Stimulated activated naive B cell treated with anti-CD40 and anti-IgM and Interleukin-4, amounts not matched to agents 10 μg/mL and 1 μg/mL and 100 μg/mL, for 72 hours (primary cell): ENCODE data around the gene INTS12.
"Not testable (repeated sequence)": the region's sequence is repeated elsewhere in the genome, so short reads cannot be mapped to it uniquely, and the experiment has no call there.

ENCODE experiments used
- ATAC-seq, 2 donors: fragments of 150-1000 bp; cut with Tn5 transposase; replicated peaks; 2 replicates each; pipeline ENCODE4 v1.10.0; 2021; ENCODE audit warnings: moderate library complexity in 1 of 2
- DNase-seq: peaks from one replicate; pipeline ENCODE4 v3.0.0; 2021
- H3K27ac Mint-ChIP-seq: one replicate; pipeline ENCODE4 v1.8.0; 2022; ENCODE audit warnings: mild to moderate bottlenecking, mixed read lengths
- H3K27me3 Mint-ChIP-seq, 2 donors: one replicate each; pipeline ENCODE4 v1.8.0; 2022; ENCODE audit warnings: mixed read lengths in 2 of 2
- H3K36me3 Mint-ChIP-seq, 2 donors: one replicate each; pipeline ENCODE4 v1.8.0; 2022; ENCODE audit warnings: mixed read lengths in 2 of 2, mild to moderate bottlenecking in 1 of 2
- H3K4me1 Mint-ChIP-seq, 2 donors: one replicate each; pipeline ENCODE4 v1.8.0; 2022; ENCODE audit warnings: mixed read lengths in 2 of 2, mild to moderate bottlenecking in 1 of 2
- H3K4me3 Mint-ChIP-seq, 2 donors: one replicate each; pipeline ENCODE4 v1.8.0; 2022; ENCODE audit warnings: mild to moderate bottlenecking in 2 of 2, mixed read lengths in 2 of 2, moderate library complexity in 1 of 2
- H3K9me3 Mint-ChIP-seq, 2 donors: one replicate each; pipeline ENCODE4 v1.8.0; 2022; ENCODE audit warnings: mixed read lengths in 2 of 2, mild to moderate bottlenecking in 1 of 2

INTS12 gene

DNA sequence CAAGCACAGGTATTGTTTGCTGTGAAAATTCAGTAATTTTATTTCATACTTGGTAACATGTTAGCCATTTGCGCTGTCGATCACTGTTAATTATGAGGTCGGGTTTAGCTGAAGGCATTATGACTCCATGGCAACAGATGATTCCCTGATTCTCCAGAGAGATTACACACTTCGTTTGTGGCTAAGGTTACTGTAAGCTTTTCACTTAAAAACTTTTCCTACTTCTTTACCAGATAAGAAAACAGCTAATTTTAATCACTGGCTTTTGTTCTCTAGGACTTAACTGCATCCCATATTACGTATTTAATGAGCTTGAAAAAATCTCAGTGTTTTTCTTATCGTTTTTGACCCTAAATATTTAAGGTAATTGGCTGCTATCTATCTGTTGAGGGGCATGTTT lies 2.2 kb upstream of the INTS12 start:
- ATAC-seq (no peak), DNase-seq (no peak)
- Mint-ChIP-seq H3K27me3 (no peaks in the 10 kb centered on the region), H3K27ac (no peak overlapping the region), H3K36me3 (peaks cover 3 to 8% of the 10 kb centered on the region in 2 donors), H3K4me1 (peaks cover 21 to 32% of the 10 kb centered on the region in 2 donors), H3K4me3 (no peak overlapping the region), H3K9me3 (no peaks in the 10 kb centered on the region)

GRCh38 chr4:105710012-105710600 lies 1.6 kb upstream of the INTS12 start:
- Mint-ChIP-seq H3K4me3 (peak overlapping the region; percentile 25 to 35), H3K36me3 (peaks cover 5 to 10% of the 10 kb centered on the region in 2 donors), H3K27ac (no peak overlapping the region), H3K4me1 (peaks cover 23 to 32% of the 10 kb centered on the region in 2 donors), H3K9me3 (no peaks in the 10 kb centered on the region), H3K27me3 (no peaks in the 10 kb centered on the region)
- ATAC-seq (no peak), DNase-seq (no peak)

- no peaks in the 10 kb centered on the region for H3K27me3 Mint-ChIP-seq
These were observed 577 bp upstream of the INTS12 start for GRCh38 chr4:105709081-105709450.

GRCh38 chr4:105707782-105708180 lies 708 bp downstream of the INTS12 start:
- ATAC-seq (no peak), DNase-seq (no peak)
- H3K27ac Mint-ChIP-seq, result peak overlapping the region; percentile 98
- no peaks in the 10 kb centered on the region for H3K9me3 Mint-ChIP-seq
- H3K36me3 Mint-ChIP-seq, result peaks cover 5 to 10% of the 10 kb centered on the region in 2 donors
- H3K4me1 Mint-ChIP-seq, result peaks cover 20 to 26% of the 10 kb centered on the region in 2 donors
- no peaks in the 10 kb centered on the region for H3K27me3 Mint-ChIP-seq
- H3K4me3 Mint-ChIP-seq, result peak overlapping the region; percentile 98 to 100

More at GRCh38 chr4:105709081-105709450, 577 bp upstream of the INTS12 start:
- Mint-ChIP-seq H3K27ac (peak overlapping the region; percentile 98), H3K4me3 (peak overlapping the region; percentile 98 to 100), H3K4me1 (peaks cover 21 to 29% of the 10 kb centered on the region in 2 donors), H3K9me3 (no peaks in the 10 kb centered on the region), H3K36me3 (peaks cover 5 to 10% of the 10 kb centered on the region in 2 donors)
- ATAC-seq, result peak; percentile 42 to 44
- DNase-seq, result peak; percentile 0

DNA sequence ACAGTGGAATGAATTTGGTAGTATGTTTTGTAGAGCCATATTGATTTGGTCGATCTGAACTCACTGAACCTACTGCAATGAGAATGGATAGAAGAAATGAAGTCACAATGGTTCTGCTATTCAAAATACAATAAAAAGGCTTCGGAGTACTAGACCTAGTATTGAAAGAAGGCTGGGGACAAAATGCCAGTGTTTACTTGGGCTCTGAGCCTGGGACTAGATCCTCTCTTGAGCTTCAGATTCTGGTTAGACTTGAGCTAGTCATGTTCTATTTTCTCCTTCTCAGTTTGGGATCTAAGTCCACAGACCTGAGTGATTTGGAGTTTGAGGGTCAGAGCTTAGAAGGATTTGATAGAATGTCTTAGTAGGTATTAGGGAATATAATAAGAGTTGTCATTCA lies 9.9 kb downstream of the INTS12 start:
- no peaks in the 10 kb centered on the region for H3K9me3 Mint-ChIP-seq
- no peak for DNase-seq
- no peak overlapping the region for H3K4me3 Mint-ChIP-seq
- H3K27ac Mint-ChIP-seq, result no peak overlapping the region
- H3K4me1 Mint-ChIP-seq, result peaks cover 0 to 5% of the 10 kb centered on the region in 2 donors
- H3K27me3 Mint-ChIP-seq, result no peaks in the 10 kb centered on the region
- ATAC-seq, result no peak
- peaks cover 13 to 26% of the 10 kb centered on the region in 2 donors for H3K36me3 Mint-ChIP-seq

DNA sequence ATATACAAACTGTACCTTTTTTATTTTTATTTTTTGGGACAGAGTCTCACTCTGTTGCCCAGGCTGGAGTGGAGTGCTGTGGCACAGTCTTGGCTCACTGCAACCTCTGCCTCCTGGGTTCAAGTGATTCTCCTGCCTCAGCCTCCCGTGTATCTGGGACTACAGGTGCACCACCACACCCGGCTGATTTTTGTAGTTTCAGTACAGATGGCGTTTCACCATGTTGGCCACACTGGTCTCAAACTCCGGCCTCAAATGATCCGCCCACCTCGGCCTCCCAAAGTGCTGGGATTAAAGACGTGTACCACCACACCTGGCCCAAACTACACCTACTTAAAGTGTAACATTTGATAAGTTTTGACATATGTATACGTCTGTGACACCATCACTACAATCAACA lies 12.7 kb downstream of the INTS12 start:
- peaks cover 20 to 33% of the 10 kb centered on the region in 2 donors for H3K36me3 Mint-ChIP-seq
- ATAC-seq, H3K27me3 Mint-ChIP-seq, DNase-seq, H3K4me1 Mint-ChIP-seq, H3K4me3 Mint-ChIP-seq, H3K27ac Mint-ChIP-seq, H3K9me3 Mint-ChIP-seq: not testable (repeated sequence)

- not testable (repeated sequence) for H3K4me3 Mint-ChIP-seq, ATAC-seq, H3K4me1 Mint-ChIP-seq, H3K9me3 Mint-ChIP-seq, DNase-seq, H3K27me3 Mint-ChIP-seq, H3K27ac Mint-ChIP-seq
- H3K36me3 Mint-ChIP-seq, result peaks cover 18 to 36% of the 10 kb centered on the region in 2 donors
These were observed 13.7 kb downstream of the INTS12 start for GRCh38 chr4:105694812-105695211.

DNA sequence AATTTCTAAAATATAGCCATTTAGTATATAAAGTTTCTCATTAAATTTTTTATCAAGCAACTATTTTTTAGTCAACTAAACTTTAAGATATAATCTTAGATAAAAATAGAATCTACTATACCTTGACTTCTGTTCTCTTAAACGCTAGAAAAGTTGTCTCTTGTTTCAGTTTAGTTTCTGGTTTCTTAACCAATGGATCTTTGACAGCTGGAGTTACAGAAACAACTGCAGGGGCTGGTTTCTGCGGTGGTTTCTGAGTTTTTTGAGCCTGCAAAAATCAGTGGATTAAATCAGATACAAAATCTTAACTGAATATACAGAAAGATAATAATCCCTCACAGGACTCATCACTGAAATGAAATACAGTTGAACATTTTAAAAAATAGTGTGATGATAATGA lies 21.9 kb downstream of the INTS12 start:
- peaks cover 8 to 45% of the 10 kb centered on the region in 2 donors for H3K36me3 Mint-ChIP-seq
- no peaks in the 10 kb centered on the region for H3K4me1 Mint-ChIP-seq
- no peak overlapping the region for H3K4me3 Mint-ChIP-seq
- DNase-seq, result no peak
- no peak for ATAC-seq
- no peaks in the 10 kb centered on the region for H3K27me3 Mint-ChIP-seq
- no peaks in the 10 kb centered on the region for H3K9me3 Mint-ChIP-seq
- no peak overlapping the region for H3K27ac Mint-ChIP-seq

GRCh38 chr4:105683038-105683437 lies 25.5 kb downstream of the INTS12 start:
- peaks cover 5 to 22% of the 10 kb centered on the region in 2 donors for H3K36me3 Mint-ChIP-seq
- H3K4me1 Mint-ChIP-seq, result no peaks in the 10 kb centered on the region
- no peak overlapping the region for H3K27ac Mint-ChIP-seq
- H3K4me3 Mint-ChIP-seq, result no peak overlapping the region
- no peaks in the 10 kb centered on the region for H3K9me3 Mint-ChIP-seq
- no peaks in the 10 kb centered on the region for H3K27me3 Mint-ChIP-seq
- DNase-seq, result no peak
- no peak for ATAC-seq

DNA sequence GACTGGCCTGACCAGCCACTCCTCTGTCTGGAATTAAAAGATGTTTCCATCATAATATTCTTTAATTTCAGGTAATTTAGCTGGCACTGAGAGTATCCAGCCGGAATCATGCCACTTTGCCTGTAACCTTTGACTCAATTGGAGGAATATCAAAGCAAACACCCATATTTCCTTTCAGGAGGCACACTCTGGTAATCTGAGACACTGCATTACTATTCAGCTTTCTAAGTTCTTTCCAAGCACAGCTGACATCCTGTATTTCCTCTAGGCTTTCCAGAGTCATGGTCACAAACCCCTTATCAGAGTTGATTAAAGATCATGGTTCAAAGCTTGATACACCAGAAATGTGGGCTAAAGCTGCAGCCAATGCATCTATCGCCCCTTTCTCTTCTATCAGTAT lies 29.3 kb downstream of the INTS12 start:
- H3K36me3 Mint-ChIP-seq, result peaks cover 1 to 15% of the 10 kb centered on the region in 2 donors
- no peaks in the 10 kb centered on the region for H3K4me1 Mint-ChIP-seq
- H3K4me3 Mint-ChIP-seq, result no peak overlapping the region
- no peaks in the 10 kb centered on the region for H3K9me3 Mint-ChIP-seq
- no peak for ATAC-seq
- H3K27me3 Mint-ChIP-seq, result no peaks in the 10 kb centered on the region
- H3K27ac Mint-ChIP-seq, result no peak overlapping the region
- no peak for DNase-seq

DNA sequence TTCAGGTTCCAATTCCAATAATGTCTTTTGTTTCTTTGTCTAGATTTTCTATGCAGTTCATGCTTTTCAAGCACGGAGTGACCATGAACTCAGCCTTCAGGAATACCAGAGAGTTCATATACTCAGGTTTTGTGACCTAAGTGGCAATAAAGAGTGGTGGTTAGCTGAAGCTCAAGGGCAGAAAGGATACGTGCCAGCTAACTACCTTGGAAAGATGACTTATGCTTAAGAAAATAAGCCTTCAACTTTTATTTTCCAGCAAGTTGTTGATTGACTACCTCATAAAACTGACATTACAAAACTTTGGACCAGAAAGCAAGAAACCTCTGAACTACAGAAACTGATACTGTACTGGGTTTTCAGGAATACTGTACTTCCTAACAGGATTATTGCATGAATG lies 30.8 kb downstream of the INTS12 start:
- H3K4me1 Mint-ChIP-seq, result no peaks in the 10 kb centered on the region
- no peak overlapping the region for H3K4me3 Mint-ChIP-seq
- peaks cover 0 to 9% of the 10 kb centered on the region in 2 donors for H3K27me3 Mint-ChIP-seq
- peaks cover 1 to 5% of the 10 kb centered on the region in 2 donors for H3K36me3 Mint-ChIP-seq
- H3K27ac Mint-ChIP-seq, result no peak overlapping the region
- H3K9me3 Mint-ChIP-seq, result no peaks in the 10 kb centered on the region
- ATAC-seq (no peak), DNase-seq (no peak)

DNA sequence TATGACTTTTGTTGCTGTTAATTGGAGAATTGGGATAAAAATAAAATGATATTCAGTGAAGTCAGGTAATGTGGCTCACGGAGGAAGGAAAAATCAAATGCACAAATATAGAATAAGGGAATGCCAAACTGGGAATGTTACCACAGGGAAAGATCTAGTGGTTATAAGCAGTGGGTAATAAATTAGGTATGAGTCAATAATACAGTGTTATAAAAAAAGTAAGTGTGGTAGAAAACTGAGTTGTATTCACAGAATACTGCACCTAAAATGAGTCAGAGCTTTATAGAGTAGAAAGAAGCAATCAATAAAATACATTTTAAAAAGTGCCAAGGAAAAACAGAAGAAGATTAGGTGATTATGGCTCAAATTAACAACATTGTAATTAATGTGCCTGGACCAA lies 34.5 kb downstream of the INTS12 start:
- Mint-ChIP-seq H3K4me3 (no peak overlapping the region), H3K4me1 (no peaks in the 10 kb centered on the region), H3K27me3 (peaks cover 0 to 13% of the 10 kb centered on the region in 2 donors), H3K27ac (no peak overlapping the region), H3K9me3 (no peaks in the 10 kb centered on the region), H3K36me3 (no peaks in the 10 kb centered on the region)
- no peak for DNase-seq
- ATAC-seq, result no peak

DNA sequence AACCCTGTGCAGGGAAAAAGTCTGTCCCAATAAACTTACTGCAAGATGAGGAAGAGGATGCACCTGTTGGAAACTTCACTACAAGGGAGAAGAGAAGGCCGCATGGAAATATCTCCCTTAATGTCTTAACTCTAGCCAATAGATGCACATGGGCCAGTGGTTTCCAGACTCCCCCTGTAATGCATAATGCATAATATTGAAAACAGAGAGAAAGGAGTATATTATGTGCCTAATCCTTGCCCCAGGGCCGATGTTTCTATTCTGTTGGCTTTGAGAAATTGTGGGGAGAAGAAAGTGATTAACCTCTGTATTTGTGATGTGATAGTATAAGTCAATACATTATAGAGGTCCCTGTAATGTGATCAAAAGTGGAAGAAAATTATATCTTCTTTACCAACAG lies 37.2 kb downstream of the INTS12 start:
- peaks cover 0 to 13% of the 10 kb centered on the region in 2 donors for H3K27me3 Mint-ChIP-seq
- DNase-seq (no peak), ATAC-seq (no peak)
- H3K9me3 Mint-ChIP-seq, result no peaks in the 10 kb centered on the region
- no peaks in the 10 kb centered on the region for H3K4me1 Mint-ChIP-seq
- no peak overlapping the region for H3K4me3 Mint-ChIP-seq
- no peak overlapping the region for H3K27ac Mint-ChIP-seq
- no peaks in the 10 kb centered on the region for H3K36me3 Mint-ChIP-seq

- H3K27me3 Mint-ChIP-seq, result peaks cover 0 to 13% of the 10 kb centered on the region in 2 donors
- no peak overlapping the region for H3K27ac Mint-ChIP-seq
- no peak overlapping the region for H3K4me3 Mint-ChIP-seq
- no peak for ATAC-seq
- no peaks in the 10 kb centered on the region for H3K4me1 Mint-ChIP-seq
- no peak for DNase-seq
- H3K36me3 Mint-ChIP-seq, result no peaks in the 10 kb centered on the region
- H3K9me3 Mint-ChIP-seq, result no peaks in the 10 kb centered on the region
These were observed 37.8 kb downstream of the INTS12 start for GRCh38 chr4:105670684-105671083.

- H3K27me3 Mint-ChIP-seq, result no peaks in the 10 kb centered on the region
- DNase-seq, result no peak
- H3K9me3 Mint-ChIP-seq, result no peaks in the 10 kb centered on the region
- H3K27ac Mint-ChIP-seq, result no peak overlapping the region
- ATAC-seq, result peak; percentile 33 to 41
- no peaks in the 10 kb centered on the region for H3K36me3 Mint-ChIP-seq
- no peaks in the 10 kb centered on the region for H3K4me1 Mint-ChIP-seq
- no peak overlapping the region for H3K4me3 Mint-ChIP-seq
These were observed 41.8 kb downstream of the INTS12 start for GRCh38 chr4:105666693-105667092.
